Cardiac muscle cell (in vitro differentiated cells and primary cell): ENCODE data around the gene NUP153. TPM values are rescaled to one million over a fixed set of nuclear protein-coding genes. Genes with fewer than 3 reads are reported as not detected.

Experiments used
- DNase-seq, 2 donors: peaks; one replicate each; pipeline versions ENCODE4 v3.0.0 to v3.0.0-alpha.2; 2010 to 2017; ENCODE audit warnings: low read depth in 1 of 2, low spot score in 1 of 2
- H3K27ac ChIP-seq: fragments of 200-600 bp; sonication (generic); 2 replicates; pipeline ENCODE4 v1.5.1; 2016
- H3K27me3 ChIP-seq: fragments of 200-600 bp; sonication (generic); 2 replicates; pipeline ENCODE4 v1.6.0; 2016; ENCODE audit warnings: control low read depth
- H3K36me3 ChIP-seq: fragments of 200-600 bp; sonication (generic); 2 replicates; pipeline ENCODE4 v1.5.1; 2016; ENCODE audit warnings: control low read depth
- H3K4me1 ChIP-seq: fragments of 200-600 bp; sonication (generic); 2 replicates; pipeline ENCODE4 v1.8.1; 2017; ENCODE audit warnings: low read depth, mild to moderate bottlenecking, mixed run types
- H3K4me3 ChIP-seq: fragments of 200-600 bp; sonication (generic); 2 replicates; pipeline ENCODE4 v1.5.1; 2016; ENCODE audit warnings: mild to moderate bottlenecking
- H3K9me3 ChIP-seq: fragments of 200-600 bp; sonication (generic); 2 replicates; pipeline ENCODE4 v1.5.1; 2017; ENCODE audit warnings: low read depth, mild to moderate bottlenecking, control low read depth
- CTCF ChIP-seq: IDR thresholded peaks from 2 replicates; pipeline ENCODE4 v1.5.1; 2012; ENCODE audit warnings: low read depth, mild to moderate bottlenecking, low read length
- polyA plus RNA-seq: library from polyadenylated mRNA; unstranded; fragments of >200 nt; fragmentation: Nextera tagmentation; extraction: Ambion mirVana; gene quantifications from 2 replicates; pipeline ENCODE4 v1.2.1, GENCODE V29; 2016
- total RNA-seq: library from RNA; depleted of rRNA; stranded (reverse); fragments of >200 nt; gene quantifications from 2 replicates; pipeline ENCODE4 v1.2.3, GENCODE V29; 2016

The NUP153 gene
- total and polyA plus RNA-seq, 2 experiments from 2014 or later, result 9.2 to 26.2 TPM

- Histone ChIP-seq H3K9me3 (no peaks in the 10 kb centered on the region), H3K27me3 (no peaks in the 10 kb centered on the region), H3K4me3 (peak within 1 kb of the TSS; percentile 79), H3K4me1 (peaks cover 14% of the 10 kb centered on the region), H3K36me3 (peaks cover 7% of the 10 kb centered on the region), H3K27ac (peak within 1 kb of the TSS; percentile 94)
- DNase-seq, result peak; percentile 90 to 94
- TF ChIP-seq CTCF, result peak; percentile 44
These were observed 106.7 kb downstream of the NUP153 start, which contains the start of gene FAM8A1 for GRCh38 chr6:17599877-17600526. TSS of gene FAM8A1 (plus strand) at chr6:17600302. CDS start at chr6:17600410, 108 bp downstream.

- no peaks in the 10 kb centered on the region for H3K27me3 ChIP-seq
- DNase-seq, result no peak
- H3K4me3 ChIP-seq, result no peak overlapping the region
- no peak for TF ChIP-seq CTCF
- no peaks in the 10 kb centered on the region for H3K4me1 ChIP-seq
- no peaks in the 10 kb centered on the region for H3K9me3 ChIP-seq
- no peaks in the 10 kb centered on the region for H3K36me3 ChIP-seq
- H3K27ac ChIP-seq, result no peak overlapping the region
These were observed 110.6 kb downstream of the NUP153 start for GRCh38 chr6:17596085-17596484.

DNA sequence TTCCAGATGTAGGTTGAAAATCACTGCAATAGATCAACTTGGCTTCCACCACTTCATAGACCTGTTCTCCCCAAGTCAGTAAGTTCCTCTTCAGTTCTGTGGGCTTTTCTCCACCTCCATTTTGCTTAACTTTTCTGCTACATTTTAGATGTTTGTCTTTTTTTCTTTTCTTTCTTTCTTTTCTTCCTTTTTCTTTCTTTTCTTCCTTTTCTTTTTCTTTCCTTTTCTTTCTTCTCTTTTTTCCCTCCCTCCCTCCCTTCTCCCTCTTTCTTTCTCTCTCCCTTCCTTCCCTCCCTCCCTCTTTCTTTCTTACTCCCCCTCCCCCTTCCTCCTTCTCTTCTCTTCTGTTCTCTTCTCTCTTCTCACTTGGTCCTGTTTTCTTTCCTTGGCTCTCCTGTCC is 113.5 kb downstream of the NUP153 start:
- H3K36me3 ChIP-seq, result no peaks in the 10 kb centered on the region
- no peak for TF ChIP-seq CTCF
- no peak for DNase-seq
- H3K4me3 ChIP-seq, result no peak overlapping the region
- no peaks in the 10 kb centered on the region for H3K4me1 ChIP-seq
- no peaks in the 10 kb centered on the region for H3K9me3 ChIP-seq
- no peaks in the 10 kb centered on the region for H3K27me3 ChIP-seq
- H3K27ac ChIP-seq, result no peak overlapping the region

- no peak for TF ChIP-seq CTCF
- Histone ChIP-seq H3K9me3 (no peaks in the 10 kb centered on the region), H3K27me3 (no peaks in the 10 kb centered on the region), H3K27ac (no peak overlapping the region), H3K4me3 (no peak overlapping the region), H3K4me1 (no peaks in the 10 kb centered on the region), H3K36me3 (no peaks in the 10 kb centered on the region)
- DNase-seq, result peak in 1 of 2 donors; percentile 10
These were observed 115.4 kb downstream of the NUP153 start for GRCh38 chr6:17591287-17591686.

GRCh38 chr6:17589406-17590096 is 117.2 kb downstream of the NUP153 start:
- peak; percentile 7 for TF ChIP-seq CTCF
- Histone ChIP-seq H3K4me1 (no peaks in the 10 kb centered on the region), H3K4me3 (no peak overlapping the region), H3K9me3 (no peaks in the 10 kb centered on the region), H3K27me3 (no peaks in the 10 kb centered on the region), H3K27ac (no peak overlapping the region), H3K36me3 (no peaks in the 10 kb centered on the region)
- peak in 1 of 2 donors; percentile 72 for DNase-seq
